Natural killer cell (primary cell): ENCODE data around the gene GPR31. TPM values are rescaled to one million over a fixed set of nuclear protein-coding genes. Genes with fewer than 3 reads are reported as not detected.

Experiments used
- ATAC-seq, 3 donors: fragments of 150-1000 bp in 2 of 3; fragments of 200-7000 bp in 1 of 3; cut with Tn5 transposase; 1 replicate in 1 of 3; 2 replicates in 2 of 3; pipeline ENCODE4 v1.10.0; 2021; ENCODE audit warnings: mild to moderate bottlenecking in 2 of 3, moderate library complexity in 2 of 3
- DNase-seq, 2 donors: peaks; one replicate each; pipeline versions ENCODE4 v3.0.0 to v3.0.0-alpha.2; 2013 to 2021; ENCODE audit warnings: mixed read lengths in 1 of 2
- H3K27ac ChIP-seq: one replicate; pipeline ENCODE4 v1.5.1; 2013; ENCODE audit warnings: mild to moderate bottlenecking, low read length
- H3K27me3 ChIP-seq: one replicate; pipeline ENCODE4 v1.6.1; 2013; ENCODE audit warnings: low read length; ENCODE audit not compliant: control insufficient read depth, insufficient read depth
- H3K36me3 ChIP-seq: one replicate; pipeline ENCODE4 v1.6.1; 2013; ENCODE audit warnings: low read length; ENCODE audit not compliant: control insufficient read depth, insufficient read depth
- H3K4me1 ChIP-seq: one replicate; pipeline ENCODE4 v1.6.1; 2013; ENCODE audit warnings: low read length; ENCODE audit not compliant: control insufficient read depth, insufficient read depth
- H3K4me3 ChIP-seq: one replicate; pipeline ENCODE4 v1.5.1; 2013; ENCODE audit warnings: low read length
- H3K9me3 ChIP-seq: one replicate; pipeline ENCODE4 v1.6.1; 2013; ENCODE audit warnings: low read length; ENCODE audit not compliant: control insufficient read depth, insufficient read depth
- H3K27ac Mint-ChIP-seq, 2 donors: one replicate each; pipeline ENCODE4 v1.8.0; 2022; ENCODE audit warnings: mild to moderate bottlenecking in 2 of 2, mixed read lengths in 2 of 2, moderate library complexity in 1 of 2
- H3K27me3 Mint-ChIP-seq, 2 donors: one replicate each; pipeline ENCODE4 v1.8.0; 2022; ENCODE audit warnings: low read depth in 2 of 2, mixed read lengths in 2 of 2
- H3K36me3 Mint-ChIP-seq: one replicate; pipeline ENCODE4 v1.8.0; 2022; ENCODE audit warnings: mixed read lengths
- H3K4me1 Mint-ChIP-seq, 2 donors: one replicate each; pipeline ENCODE4 v1.8.0; 2022; ENCODE audit warnings: mixed read lengths in 2 of 2
- H3K4me3 Mint-ChIP-seq: one replicate; pipeline ENCODE4 v1.8.0; 2022; ENCODE audit warnings: mild to moderate bottlenecking, moderate library complexity, mixed read lengths
- H3K9me3 Mint-ChIP-seq, 2 donors: one replicate each; pipeline ENCODE4 v1.8.0; 2022; ENCODE audit warnings: mixed read lengths in 2 of 2
- CTCF ChIP-seq: fragments of 200-600 bp; IDR thresholded peaks from one replicate; pipeline ENCODE4 v1.8.0; 2022; ENCODE audit warnings: antibody characterized with exemption
- WGBS: methylation state at CpG from one replicate; pipeline ENCODE4 v1.1.7; 2013; ENCODE audit warnings: missing lambda C conversion rate; ENCODE audit not compliant: insufficient coverage; 5-methylcytosine and 5-hydroxymethylcytosine counted together
- intact Hi-C: fragments of 100-400 bp; cut with micrococcal nuclease; formaldehyde crosslinking; loops from one replicate; pipeline ENCODE4 v1.14.2; 2022
- total RNA-seq, 4 donors: library from RNA; stranded (reverse); fragments of 120-200 nt in 1 of 4; gene quantifications; one replicate each; pipeline versions ENCODE4 v1.2.3 to v1.2.4, GENCODE V29; 2013 to 2022

The GPR31 gene
- total RNA-seq, 3 donors from 2014 or later (not counting 1 experiment from before 2014, with no cell fraction given): 0.24 TPM; not detected in 2

- intact Hi-C loops: no loop called here
- no peak for ATAC-seq
These were observed 2.9 kb downstream of the GPR31 start for GRCh38 chr6:167154895-167155294.

GRCh38 chr6:167154291-167154690, 3.5 kb downstream of the GPR31 start:
- Mint-ChIP-seq H3K9me3 (no peaks in the 10 kb centered on the region), H3K27ac (no peak overlapping the region), H3K36me3 (no peaks in the 10 kb centered on the region), H3K27me3 (peaks cover 0 to 14% of the 10 kb centered on the region in 2 donors), H3K4me3 (no peak overlapping the region), H3K4me1 (no peaks in the 10 kb centered on the region)
- H3K27ac ChIP-seq: no peak overlapping the region
- no peak for TF ChIP-seq CTCF
- no peaks in the 10 kb centered on the region for H3K9me3 ChIP-seq
- 88% methylated on average over 9 of the region's 9 CpGs for WGBS
- intact Hi-C loops: no loop called here
- no peak for ATAC-seq
- no peak overlapping the region for H3K4me3 ChIP-seq
- no peaks in the 10 kb centered on the region for H3K36me3 ChIP-seq
- H3K27me3 ChIP-seq: no peaks in the 10 kb centered on the region
- no peak for DNase-seq
- H3K4me1 ChIP-seq: peaks cover 13% of the 10 kb centered on the region

More at GRCh38 chr6:167154895-167155294, 2.9 kb downstream of the GPR31 start:
- Histone ChIP-seq H3K36me3 (no peaks in the 10 kb centered on the region), H3K27ac (no peak overlapping the region), H3K27me3 (no peaks in the 10 kb centered on the region), H3K9me3 (no peaks in the 10 kb centered on the region), H3K4me1 (peaks cover 13% of the 10 kb centered on the region), H3K4me3 (no peak overlapping the region)
- H3K27ac Mint-ChIP-seq: no peak overlapping the region
- H3K27me3 Mint-ChIP-seq: peaks cover 0 to 18% of the 10 kb centered on the region in 2 donors
- no CpG with 5 or more reads among the region's 2 CpGs for WGBS
- no peak for DNase-seq
- no peak for TF ChIP-seq CTCF
- H3K36me3 Mint-ChIP-seq: no peaks in the 10 kb centered on the region
- no peaks in the 10 kb centered on the region for H3K9me3 Mint-ChIP-seq
- no peaks in the 10 kb centered on the region for H3K4me1 Mint-ChIP-seq
- H3K4me3 Mint-ChIP-seq: no peak overlapping the region

- Mint-ChIP-seq H3K27ac (no peak overlapping the region), H3K36me3 (no peaks in the 10 kb centered on the region), H3K4me3 (no peak overlapping the region), H3K4me1 (no peaks in the 10 kb centered on the region), H3K27me3 (peaks cover 0 to 14% of the 10 kb centered on the region in 2 donors), H3K9me3 (no peaks in the 10 kb centered on the region)
- DNase-seq: peak in 1 of 2 donors; percentile 30
- H3K9me3 ChIP-seq: no peaks in the 10 kb centered on the region
- 48% methylated on average over 13 of the region's 13 CpGs for WGBS
- TF ChIP-seq CTCF: no peak
- no peaks in the 10 kb centered on the region for H3K36me3 ChIP-seq
- peaks cover 13% of the 10 kb centered on the region for H3K4me1 ChIP-seq
- intact Hi-C loops: no loop called here
- no peaks in the 10 kb centered on the region for H3K27me3 ChIP-seq
- ATAC-seq: no peak
- H3K4me3 ChIP-seq: peak overlapping the region; percentile 24
- peak overlapping the region; percentile 41 for H3K27ac ChIP-seq
These were observed 4.2 kb downstream of the GPR31 start for GRCh38 chr6:167153521-167153959.

- peak overlapping the region; percentile 14 for H3K4me3 Mint-ChIP-seq
- no peaks in the 10 kb centered on the region for H3K9me3 Mint-ChIP-seq
- DNase-seq (peak in 1 of 2 donors; percentile 29), ATAC-seq (peak in 1 of 3 donors; percentile 44)
- Histone ChIP-seq H3K27ac (peak overlapping the region; percentile 41), H3K27me3 (no peaks in the 10 kb centered on the region), H3K36me3 (no peaks in the 10 kb centered on the region), H3K9me3 (no peaks in the 10 kb centered on the region), H3K4me1 (peaks cover 13% of the 10 kb centered on the region), H3K4me3 (peak overlapping the region; percentile 24)
- H3K27ac Mint-ChIP-seq: no peak overlapping the region
- no peaks in the 10 kb centered on the region for H3K36me3 Mint-ChIP-seq
- WGBS: 82% methylated on average over 9 of the region's 9 CpGs
- intact Hi-C loops: no loop called here
- H3K27me3 Mint-ChIP-seq: peaks cover 0 to 14% of the 10 kb centered on the region in 2 donors
- H3K4me1 Mint-ChIP-seq: no peaks in the 10 kb centered on the region
- no peak for TF ChIP-seq CTCF
These were observed 4.9 kb downstream of the GPR31 start for GRCh38 chr6:167152862-167153261.
